A549 (cell line): ENCODE measurements around the gene ZNF747. TPM values are rescaled to one million over a fixed set of nuclear protein-coding genes. Genes with fewer than 3 reads are reported as not detected.

Experiments used
- ATAC-seq, 2 experiments: fragments of 200-7000 bp in 1 of 2; fragments of >200 bp in 1 of 2; cut with Nextera tagmentation in 1 of 2; cut with Tn5 transposase in 1 of 2; 3 replicates each; pipeline versions ENCODE4 v1.8.0 to v1.9.1; 2018 to 2020; ENCODE audit warnings: mild to moderate bottlenecking in 1 of 2, moderate library complexity in 1 of 2
- CTCF ChIA-PET: fragments of 300-600 bp; sonication (Branson Sonifier 250); formaldehyde crosslinking; extraction: SDS; loops from one replicate; lab custom pipeline; 2021; ENCODE audit warnings: antibody characterized with exemption, inconsistent platforms; lab: Yijun Ruan, JAX
- POLR2A ChIA-PET: fragments of 350-600 bp; formaldehyde crosslinking; extraction: SDS; loops from one replicate; lab custom pipeline; 2021; ENCODE audit warnings: antibody characterized with exemption, inconsistent platforms; lab: Yijun Ruan, JAX
- DNase-seq, 2 experiments: peaks; one replicate each; pipeline versions ENCODE4 v3.0.0 to v3.0.0-alpha.2; 2011 to 2016; ENCODE audit warnings: low read depth in 1 of 2, low spot score in 1 of 2
- FAIRE-seq: peaks from 2 replicates; lab custom pipeline; 2011; peaks lifted over from hg19 to GRCh38; lab: Jason Lieb, UNC
- H3K27ac ChIP-seq, 2 experiments: fragments of >200 bp; sonication (Bioruptor Twin); formaldehyde crosslinking; 3 replicates each; pipeline ENCODE4 v1.5.1; 2016 to 2017
- H3K4me1 ChIP-seq: fragments of >200 bp; sonication (Bioruptor Twin); formaldehyde crosslinking; 3 replicates; pipeline ENCODE4 v1.6.1; 2016
- H3K4me2 ChIP-seq: fragments of >200 bp; sonication (Bioruptor Twin); formaldehyde crosslinking; 3 replicates; pipeline ENCODE4 v1.6.1; 2016
- H3K4me3 ChIP-seq: fragments of >200 bp; sonication (Bioruptor Twin); formaldehyde crosslinking; 3 replicates; pipeline ENCODE4 v1.5.1; 2016
- H3K9me3 ChIP-seq: fragments of >200 bp; sonication (Bioruptor Twin); formaldehyde crosslinking; 3 replicates; pipeline ENCODE4 v1.6.1; 2016
- E2F6 ChIP-seq: IDR thresholded peaks from 2 replicates; pipeline ENCODE4 v1.6.1; 2012; ENCODE audit warnings: low read depth, borderline replicate concordance
- ELK1 ChIP-seq: fragments of 150-350 bp; IDR thresholded peaks from 2 replicates; pipeline ENCODE4 v1.6.1; 2014; ENCODE audit warnings: low read depth, mild to moderate bottlenecking, low read length
- EP300 ChIP-seq, 2 experiments: fragments of >200 bp; sonication (Bioruptor Twin); formaldehyde crosslinking; IDR thresholded peaks; 2 replicates in 1 of 2; 3 replicates in 1 of 2; pipeline ENCODE4 v1.6.1; 2016 to 2017
- FOSB ChIP-seq: fragments of 250-450 bp; sonication (Bioruptor Pico); IDR thresholded peaks from 2 replicates; pipeline ENCODE4 v1.5.0; 2020; ENCODE audit warnings: mild to moderate bottlenecking, moderate library complexity
- FOSL2 ChIP-seq, 2 experiments: fragments of 450-650 bp in 1 of 2; fragments of >200 bp in 1 of 2; sonication (Bioruptor Twin) in 1 of 2; formaldehyde crosslinking; IDR thresholded peaks; 2 replicates each; pipeline versions ENCODE4 v1.5.0 to v1.6.1; 2016 to 2020; ENCODE audit warnings: mild to moderate bottlenecking in 1 of 2, moderate library complexity in 1 of 2
- NR3C1 ChIP-seq: fragments of >200 bp; sonication (Bioruptor Twin); formaldehyde crosslinking; IDR thresholded peaks from 3 replicates; pipeline ENCODE4 v1.6.1; 2017
- PBX3 ChIP-seq: IDR thresholded peaks from 2 replicates; pipeline ENCODE4 v1.6.1; 2012
- REST ChIP-seq: fragments of 200-600 bp; sonication (generic); IDR thresholded peaks from 2 replicates; pipeline ENCODE4 v1.6.1; 2016; ENCODE audit warnings: antibody characterized with exemption, mild to moderate bottlenecking, moderate library complexity
- RFX5 ChIP-seq: fragments of 450-650 bp; IDR thresholded peaks from 2 replicates; pipeline ENCODE4 v1.7.1; 2014; ENCODE audit warnings: antibody characterized with exemption, mild to moderate bottlenecking, moderate library complexity
- USF2 ChIP-seq: fragments of 450-650 bp; IDR thresholded peaks from 2 replicates; pipeline ENCODE4 v1.6.1; 2014; ENCODE audit warnings: antibody characterized with exemption
- ZC3H11A ChIP-seq: fragments of 450-650 bp; IDR thresholded peaks from 2 replicates; pipeline ENCODE4 v1.6.1; 2014; ENCODE audit warnings: antibody characterized with exemption, mild to moderate bottlenecking
- WGBS: methylation state at CpG from one replicate; pipeline ENCODE4 v1.1.6; 2017; ENCODE audit errors: missing lambda C conversion rate; 5-methylcytosine and 5-hydroxymethylcytosine counted together
- polyA plus RNA-seq, 4 experiments: library from polyadenylated mRNA; depleted of rRNA in 3 of 4; stranded (reverse); fragments of >200 nt; fragmentation: RNase III in 1 of 4; extraction: RNeasy Plus Mini Kit Qiagen cat#74134 plus additional on column Dnase treatment in 1 of 4; gene quantifications; 2 replicates in 3 of 4; 3 replicates in 1 of 4; pipeline ENCODE4 v1.2.3, GENCODE V29; 2011 to 2017

The ZNF747 gene
- polyA plus RNA-seq, 2 of the 4 experiments (the other 2 are of a cell fraction): 4.8 to 5.0 TPM

GRCh38 chr16:30571445-30572322, 37.0 kb upstream of the ZNF747 start, which contains the start of gene ZNF688 (continued):
- TF ChIP-seq FOSL2 (IDR thresholded peaks at IDR 0.05): no peak
- TF ChIP-seq FOSL2 (CRISPR knock-in tag; IDR thresholded peaks at IDR 0.05): no peak

GRCh38 chr16:30570636-30571444, 36.2 kb upstream of the ZNF747 start:
- peak overlapping the region; percentile 53 for H3K4me3 ChIP-seq
- FAIRE-seq: no peak
- no peak for DNase-seq
- no peaks in the 10 kb centered on the region for H3K9me3 ChIP-seq
- peak in 1 of 2 experiments; percentile 1; a peak in 2 of 6 replicates for ATAC-seq
- H3K27ac ChIP-seq: peak overlapping the region; percentile 87 to 98
- H3K4me1 ChIP-seq: peaks cover 42% of the 10 kb centered on the region
- ChIA-PET POLR2A (interaction anchor here (0.7 to 2.7 kb wide), 3 partner anchors 13 to 119 kb away, joined by 4 to 44 read pairs (median 6); partner anchors contain the start of gene ZNF764), CTCF (interaction anchor here (1.0 to 2.8 kb wide), 6 partner anchors 9 to 58 kb away, joined by 3 to 14 read pairs (median 6); partner anchors contain the start of gene ZNF764)
- H3K4me2 ChIP-seq: peak overlapping the region; percentile 90
- 64% methylated on average over 16 of the region's 22 CpGs for WGBS
- TF ChIP-seq ZC3H11A (peak; percentile 99), REST (peak; percentile 51; the same call in 1 of the 2 replicates), E2F6 (no peak)
- TF ChIP-seq, all 56 proteins: peak for 2

GRCh38 chr16:30569746-30570635, 35.3 kb upstream of the ZNF747 start:
- POLR2A ChIA-PET: interaction anchor here (2.7 kb wide), 1 partner anchor 12 kb away, joined by 44 read pairs; the partner anchor contains the start of gene ZNF764
- ATAC-seq (no peak), DNase-seq (no peak), FAIRE-seq (no peak)
- Histone ChIP-seq H3K4me2 (no peak overlapping the region), H3K27ac (peak overlapping the region in 1 of 2 experiments; percentile 28; a peak in 3 of 6 replicates), H3K4me3 (no peak overlapping the region), H3K4me1 (peaks cover 42% of the 10 kb centered on the region), H3K9me3 (no peaks in the 10 kb centered on the region)
- WGBS: 96% methylated on average over 16 of the region's 44 CpGs
- no peak for TF ChIP-seq USF2
- no peak for TF ChIP-seq EP300 (IDR thresholded peaks at IDR 0.05)
- no peak for TF ChIP-seq FOSB (CRISPR knock-in tag)
- no peak for TF ChIP-seq PBX3
- no peak for TF ChIP-seq REST
- TF ChIP-seq RFX5: no peak
- no peak for TF ChIP-seq ELK1
- TF ChIP-seq NR3C1: no peak
- CTCF ChIA-PET: interaction anchor here (1.0 to 2.8 kb wide), 4 partner anchors 12 to 59 kb away, joined by 5 to 14 read pairs (median 9); partner anchors contain the start of gene ZNF764
